ENCODE measurements around the gene RAD51D.
A peak's percentile ranks its signal among the peaks of the same experiment; 100 is the strongest.
"Not testable (repeated sequence)": the region's sequence is repeated elsewhere in the genome, so short reads cannot be mapped to it uniquely, and the experiment has no call there.

RAD51D gene

DNA sequence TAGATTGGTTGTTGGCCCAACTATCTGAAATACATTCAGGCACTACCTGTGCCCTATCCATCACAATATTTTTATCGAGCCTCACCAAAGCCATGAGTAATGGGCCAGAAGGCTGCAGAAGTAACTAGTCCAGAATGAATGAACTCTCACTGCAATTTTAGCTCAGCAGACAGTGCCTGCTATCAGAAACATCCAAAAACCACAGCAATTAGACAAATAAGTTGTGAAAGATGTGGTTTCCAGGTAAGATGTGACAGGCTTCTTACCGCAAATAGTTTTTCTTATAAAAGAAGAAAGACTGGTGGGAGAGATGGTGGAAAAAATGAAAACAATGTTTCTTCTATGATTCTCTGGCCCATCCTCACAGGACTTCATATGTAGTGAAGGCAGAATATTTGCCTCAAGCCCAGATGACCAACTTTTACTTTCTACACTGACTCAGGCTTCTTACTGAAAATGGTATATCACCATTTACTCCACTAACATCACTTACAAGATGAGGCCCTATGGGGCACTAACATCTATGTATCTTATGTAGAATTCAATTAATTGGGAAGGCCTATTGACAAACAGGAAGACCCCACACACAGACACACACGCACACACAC, 46.4 kb downstream of the RAD51D start:
- no peak for DNase-seq (ENCODE audit: extremely low read depth in 1 of 2, low read depth in 1 of 2)

DNA sequence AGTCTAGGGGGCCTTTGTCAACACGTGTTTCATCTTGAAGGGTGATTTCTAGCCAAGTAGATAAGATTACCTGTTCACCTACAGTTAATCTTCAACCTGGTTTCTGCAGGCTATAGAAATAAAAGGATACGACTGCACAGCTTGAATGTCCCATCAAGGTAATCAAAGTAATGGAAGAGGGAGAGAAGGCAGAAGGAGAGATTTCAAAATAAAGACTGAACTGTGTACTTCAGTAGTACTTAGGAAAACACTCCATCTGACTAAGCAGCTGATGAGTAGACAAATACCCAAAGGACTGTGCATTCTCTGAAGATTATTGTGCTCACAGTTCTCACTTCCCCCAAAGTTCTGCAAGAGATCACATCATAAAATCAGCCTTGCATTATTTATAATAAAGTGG, 50.3 kb downstream of the RAD51D start:
- no peak for DNase-seq (ENCODE audit: extremely low read depth in 1 of 2, low read depth in 1 of 2)

DNA sequence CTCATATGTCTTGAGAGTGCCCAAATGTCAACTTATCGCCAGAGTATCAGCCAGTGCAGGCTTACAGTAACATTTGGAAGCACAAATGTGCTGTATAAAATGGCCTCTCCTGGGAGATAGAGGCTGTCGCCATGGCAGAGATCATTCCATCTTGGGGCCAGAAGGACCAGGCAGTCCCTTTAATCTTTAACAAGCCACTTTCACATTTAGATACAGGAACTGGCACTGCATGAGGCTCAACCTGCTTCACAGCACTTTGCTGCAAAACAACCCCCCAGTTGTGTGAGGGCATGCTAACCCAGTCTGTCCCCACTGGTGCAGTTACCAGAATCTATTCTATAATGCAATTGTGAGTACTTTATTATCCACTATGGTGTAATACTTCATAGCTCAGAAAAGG, 51.4 kb downstream of the RAD51D start:
- DNase-seq (ENCODE audit: extremely low read depth in 1 of 2, low read depth in 1 of 2) = no peak

DNA sequence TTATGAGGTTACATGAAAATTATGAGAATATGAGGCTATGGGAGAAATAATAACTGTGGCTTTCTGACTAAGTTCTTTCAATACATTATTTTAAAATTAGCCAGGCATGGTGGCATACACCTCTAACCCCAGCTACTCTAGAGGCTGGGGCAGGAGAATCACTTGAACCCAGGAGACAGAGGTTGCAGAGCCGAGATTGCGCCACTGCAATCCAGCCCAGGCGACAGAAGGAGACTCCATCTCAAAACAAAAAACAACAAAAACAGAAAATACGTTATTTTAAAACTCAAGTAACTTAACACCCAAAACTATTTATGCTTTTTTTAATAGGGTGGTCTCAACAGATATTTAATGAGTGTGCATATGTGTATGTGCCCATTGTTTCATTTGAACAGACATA, 53.8 kb downstream of the RAD51D start:
- DNase-seq (ENCODE audit: extremely low read depth in 1 of 2, low read depth in 1 of 2) = no peak

DNA sequence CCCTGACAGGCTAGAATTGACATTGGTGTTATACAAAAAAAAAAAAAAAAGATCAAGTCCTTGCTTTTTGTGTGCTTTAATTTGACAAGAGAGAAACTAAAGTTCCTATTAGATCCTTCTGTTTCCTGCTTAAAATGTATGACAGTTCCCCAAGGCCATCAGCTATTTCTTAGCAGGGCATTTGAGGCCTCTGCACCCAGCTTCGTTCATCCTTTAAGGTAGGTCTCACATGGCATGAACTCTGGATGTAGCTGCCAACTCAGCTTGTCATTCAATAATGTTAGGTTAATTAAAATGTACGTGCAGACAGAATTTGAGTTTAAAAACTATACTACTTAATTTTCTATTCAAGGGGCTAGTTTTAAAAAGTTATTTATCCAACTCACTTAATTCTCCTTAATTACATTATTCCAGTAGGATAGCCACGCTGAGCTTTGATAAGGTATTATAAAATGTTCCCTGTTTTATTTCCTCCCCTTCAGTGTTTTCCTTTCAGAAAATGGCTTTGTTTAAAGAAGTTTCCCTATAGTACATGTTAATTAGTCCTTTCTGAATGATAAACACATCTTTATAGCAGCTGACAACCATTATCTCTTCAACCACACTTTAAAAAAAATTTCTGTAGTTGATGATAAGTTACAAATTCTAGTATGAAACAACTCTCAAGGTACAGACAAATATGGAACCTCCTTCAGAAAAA, 55.0 kb downstream of the RAD51D start:
- no peak for DNase-seq (ENCODE audit: extremely low read depth in 1 of 2, low read depth in 1 of 2)

DNA sequence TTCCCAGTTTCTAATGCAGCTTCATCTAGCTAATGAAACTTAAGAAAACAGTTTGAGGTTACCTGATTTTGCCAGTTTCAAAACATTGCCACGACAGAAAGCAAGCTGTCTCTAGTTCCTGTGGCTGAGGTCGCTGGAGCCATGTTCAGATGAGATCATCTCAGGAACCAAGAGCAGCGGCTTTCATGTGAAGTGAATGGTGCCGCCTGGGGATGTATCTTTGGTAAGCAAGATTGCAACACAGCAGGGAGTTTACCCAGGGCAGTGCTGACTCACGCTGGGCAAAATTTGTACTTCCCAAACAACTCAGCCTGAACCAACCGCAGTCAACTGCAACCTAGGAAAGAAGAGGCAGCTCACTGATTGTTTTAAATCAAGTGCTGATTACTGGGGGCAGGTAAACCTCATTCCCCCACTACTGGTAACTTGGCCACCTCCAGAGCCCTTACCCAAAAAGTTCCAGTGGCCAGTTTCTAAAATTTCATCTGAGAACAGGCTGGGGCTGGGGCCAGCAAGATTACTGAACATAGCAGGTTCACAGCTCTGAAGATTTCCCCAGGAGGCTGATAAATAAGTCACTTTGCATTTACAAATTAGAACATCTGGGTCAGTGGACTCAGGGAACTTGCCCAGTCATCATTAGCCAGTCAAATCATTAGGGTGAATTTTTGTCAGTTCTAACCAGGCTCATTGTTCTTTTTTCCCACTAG, 56.0 kb downstream of the RAD51D start, which contains the start of gene RFFL:
Gene RFFL (minus strand): TSS at position 194 of the 710 bp plus-strand sequence. CDS start 37,154 bp downstream, outside the sequence.
- peak; percentile 66 to 93 for DNase-seq (ENCODE audit: extremely low read depth in 1 of 2, low read depth in 1 of 2)

DNA sequence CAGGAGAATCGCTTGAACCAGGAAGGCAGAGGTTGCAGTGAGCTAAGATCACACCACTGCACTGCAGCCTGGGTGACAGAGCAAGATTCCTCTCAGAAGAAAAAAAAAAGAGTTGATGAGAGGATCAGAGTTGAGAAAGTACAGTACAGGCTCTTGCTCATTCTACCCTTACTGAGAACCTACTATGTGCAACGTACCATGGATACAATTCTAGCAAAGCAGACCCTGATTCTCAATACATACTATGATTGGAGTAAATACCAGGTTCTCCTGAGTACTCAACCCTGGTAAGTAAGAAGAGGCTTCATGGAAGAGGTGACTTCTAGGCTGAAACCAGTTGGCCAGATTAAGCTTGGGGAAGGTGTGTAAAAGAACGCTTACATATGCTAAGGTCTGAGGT, 57.4 kb downstream of the RAD51D start:
- no peak for DNase-seq (ENCODE audit: extremely low read depth in 1 of 2, low read depth in 1 of 2)

DNA sequence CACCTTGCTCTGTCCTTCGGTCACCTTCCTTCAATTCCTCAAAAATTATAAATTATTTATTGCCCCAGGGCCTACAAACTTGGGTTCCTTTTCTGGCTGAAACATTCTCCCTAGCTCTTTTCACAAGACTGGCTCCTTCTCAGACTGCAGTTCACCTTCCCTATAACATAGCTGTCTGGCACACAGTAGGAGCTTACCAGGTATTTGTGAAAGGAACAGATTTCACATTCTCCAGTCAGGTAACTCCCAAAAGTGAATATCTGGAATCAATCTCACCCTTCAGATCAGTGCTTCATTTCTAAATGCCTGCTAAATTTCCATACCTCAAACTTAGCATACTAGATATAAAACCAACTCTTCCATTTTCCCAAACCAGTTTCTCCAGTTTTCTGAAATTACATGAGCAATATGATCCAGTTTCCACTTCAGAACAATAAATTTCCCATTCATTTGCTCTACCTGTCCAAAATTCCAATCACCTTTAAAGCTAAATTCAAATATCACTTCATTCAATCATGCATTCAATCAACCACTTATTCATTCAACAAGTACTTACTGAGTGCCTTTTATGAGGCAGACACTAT, 62.2 kb downstream of the RAD51D start:
- no peak for DNase-seq (ENCODE audit: extremely low read depth in 1 of 2, low read depth in 1 of 2)

DNA sequence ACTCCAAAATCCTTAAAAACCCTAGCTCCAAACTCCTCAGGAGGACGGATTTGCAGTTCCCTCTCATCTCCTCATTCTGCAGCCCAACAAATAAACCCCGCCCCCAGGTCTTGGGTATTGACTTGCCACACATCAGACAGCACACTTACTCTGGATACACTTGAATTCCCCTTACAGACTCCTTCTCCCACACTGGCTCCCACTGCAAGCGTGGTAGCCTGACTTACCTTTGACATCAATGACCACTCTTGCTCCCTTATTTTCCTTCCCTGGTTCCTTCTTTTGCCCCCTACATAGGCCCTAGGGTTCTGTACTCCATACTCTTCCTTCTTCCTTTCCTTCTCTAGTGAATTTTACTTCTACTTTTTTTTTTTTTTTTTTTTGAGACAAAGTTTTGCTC, 63.6 kb downstream of the RAD51D start:
- no peak for DNase-seq (ENCODE audit: extremely low read depth in 1 of 2, low read depth in 1 of 2)

DNA sequence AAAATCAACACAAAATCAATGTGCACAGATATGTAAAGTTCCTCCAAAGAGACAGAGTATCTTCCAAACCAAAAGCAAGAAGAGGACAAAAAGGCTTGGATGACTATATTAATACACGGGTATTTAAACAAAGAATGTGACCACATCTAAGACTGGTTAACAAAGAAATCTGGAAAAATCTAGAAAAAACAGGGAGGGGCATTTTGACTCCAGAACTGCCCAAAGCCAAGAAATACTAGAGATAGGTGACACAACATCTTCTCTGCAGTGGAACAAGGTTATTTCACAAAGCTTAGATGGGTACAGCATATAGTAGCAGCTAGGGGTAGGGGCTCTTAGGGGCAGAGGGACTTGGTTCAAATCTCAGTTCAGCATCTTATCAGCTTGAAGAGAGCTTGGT, 66.5 kb downstream of the RAD51D start:
- DNase-seq (ENCODE audit: extremely low read depth in 1 of 2, low read depth in 1 of 2) = no peak

DNA sequence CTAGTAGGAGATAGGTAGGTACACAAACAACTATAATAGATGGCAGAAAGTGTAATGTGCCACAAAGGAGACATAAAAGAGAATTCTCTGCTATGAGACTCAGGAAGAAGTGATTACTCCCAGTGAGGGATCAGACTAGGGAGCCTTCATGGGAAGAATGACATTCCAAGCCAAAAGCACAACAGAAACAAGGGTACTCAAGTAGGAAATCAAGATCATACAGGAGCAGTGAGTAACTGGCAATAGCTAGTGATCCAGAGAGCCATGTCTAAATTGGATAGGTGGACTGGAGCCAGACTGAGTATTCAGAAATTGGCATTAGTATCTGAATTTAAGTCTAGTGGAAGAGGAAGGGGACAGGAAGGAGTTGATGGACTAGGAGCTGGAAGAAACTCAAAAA, 66.9 kb downstream of the RAD51D start:
- no peak for DNase-seq (ENCODE audit: extremely low read depth in 1 of 2, low read depth in 1 of 2)

DNA sequence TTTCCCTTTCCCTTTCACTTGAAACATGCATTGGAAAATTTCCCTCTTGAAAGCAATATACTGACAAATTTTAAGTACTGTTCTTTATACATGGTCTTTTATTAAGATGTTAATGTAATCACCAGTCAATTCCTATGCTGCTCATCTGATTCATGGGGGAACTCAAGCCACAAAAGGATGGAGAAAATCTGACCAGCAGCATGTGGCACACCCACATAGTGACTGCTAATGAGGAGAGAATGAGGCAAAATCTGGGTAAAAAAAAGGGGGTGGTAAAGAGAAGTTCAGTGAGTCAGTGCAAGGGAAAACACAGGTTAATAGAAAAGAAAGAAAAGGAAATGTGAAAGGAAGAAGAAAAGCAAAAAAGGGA, 67.4 kb downstream of the RAD51D start:
- DNase-seq (ENCODE audit: extremely low read depth in 1 of 2, low read depth in 1 of 2) = no peak

DNA sequence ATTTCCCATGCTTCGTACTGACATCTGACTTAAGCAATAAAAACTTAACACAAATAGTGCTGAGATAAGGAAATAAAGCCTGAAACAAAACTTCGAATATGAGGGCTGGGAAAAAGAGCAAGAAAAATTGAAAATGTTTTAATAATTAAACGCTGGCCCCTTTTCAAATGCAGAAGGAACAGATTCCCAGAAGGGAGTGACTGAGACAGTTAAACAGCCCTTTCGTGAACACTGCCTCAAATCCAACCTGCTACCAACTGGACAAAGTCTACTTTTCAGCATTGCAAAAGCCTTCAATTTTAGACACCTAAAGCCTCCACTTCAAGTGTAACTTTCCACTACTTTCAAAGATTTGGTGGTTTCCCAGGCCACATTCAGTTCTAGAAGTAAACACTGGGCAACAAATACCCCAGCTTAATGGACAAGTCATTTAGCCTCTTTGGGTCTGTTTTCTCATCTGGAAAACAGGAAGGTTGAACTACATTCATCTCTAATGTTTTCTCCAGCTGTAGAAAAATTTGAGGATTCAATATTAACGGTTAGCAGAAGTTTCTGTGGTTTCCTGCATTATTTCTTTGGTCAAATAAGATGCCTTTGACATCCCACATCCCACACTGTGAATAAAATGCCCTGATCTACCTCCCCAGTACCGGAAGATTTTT, 68.0 kb downstream of the RAD51D start:
- no peak for DNase-seq (ENCODE audit: extremely low read depth in 1 of 2, low read depth in 1 of 2)

DNA sequence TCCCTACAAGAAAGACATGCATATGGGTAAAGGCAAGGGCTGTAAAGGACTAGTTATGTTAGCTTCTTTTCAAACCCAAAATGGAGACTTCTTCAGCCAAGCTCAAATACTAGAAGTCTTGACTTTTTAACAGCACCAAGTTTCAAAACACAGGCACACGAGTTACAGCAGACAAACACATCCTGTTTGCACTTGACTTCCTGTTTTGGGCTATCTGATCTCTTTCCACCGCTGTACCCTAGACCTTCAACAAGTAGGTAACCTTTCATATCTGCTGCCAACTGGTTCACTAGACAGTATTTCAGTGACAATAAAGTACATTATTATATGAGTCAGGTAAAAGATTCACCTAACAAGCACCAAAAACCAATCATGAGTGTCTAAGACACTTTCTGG, 68.5 kb downstream of the RAD51D start:
- DNase-seq (ENCODE audit: extremely low read depth in 1 of 2, low read depth in 1 of 2) = no peak

DNA sequence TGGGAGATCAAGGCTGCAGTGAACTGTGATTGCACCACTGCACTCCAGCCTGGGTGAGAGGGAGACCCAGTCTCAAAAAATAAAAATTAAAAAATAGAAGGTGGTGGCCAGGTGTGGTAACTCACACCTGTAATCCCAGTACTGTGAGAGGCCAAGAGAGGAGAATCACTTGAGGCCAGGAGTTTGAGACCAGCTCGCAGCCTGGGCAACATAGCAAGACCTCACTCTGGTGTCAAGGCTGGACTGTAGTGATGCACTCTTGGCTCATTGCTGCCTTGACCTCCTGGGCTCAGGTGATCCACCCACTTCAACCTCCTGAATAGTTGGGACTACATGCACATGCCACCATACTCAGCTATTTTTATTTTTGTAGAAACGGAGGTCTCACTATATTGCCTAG, 69.5 kb downstream of the RAD51D start:
- no peak for DNase-seq (ENCODE audit: extremely low read depth in 1 of 2, low read depth in 1 of 2)

DNA sequence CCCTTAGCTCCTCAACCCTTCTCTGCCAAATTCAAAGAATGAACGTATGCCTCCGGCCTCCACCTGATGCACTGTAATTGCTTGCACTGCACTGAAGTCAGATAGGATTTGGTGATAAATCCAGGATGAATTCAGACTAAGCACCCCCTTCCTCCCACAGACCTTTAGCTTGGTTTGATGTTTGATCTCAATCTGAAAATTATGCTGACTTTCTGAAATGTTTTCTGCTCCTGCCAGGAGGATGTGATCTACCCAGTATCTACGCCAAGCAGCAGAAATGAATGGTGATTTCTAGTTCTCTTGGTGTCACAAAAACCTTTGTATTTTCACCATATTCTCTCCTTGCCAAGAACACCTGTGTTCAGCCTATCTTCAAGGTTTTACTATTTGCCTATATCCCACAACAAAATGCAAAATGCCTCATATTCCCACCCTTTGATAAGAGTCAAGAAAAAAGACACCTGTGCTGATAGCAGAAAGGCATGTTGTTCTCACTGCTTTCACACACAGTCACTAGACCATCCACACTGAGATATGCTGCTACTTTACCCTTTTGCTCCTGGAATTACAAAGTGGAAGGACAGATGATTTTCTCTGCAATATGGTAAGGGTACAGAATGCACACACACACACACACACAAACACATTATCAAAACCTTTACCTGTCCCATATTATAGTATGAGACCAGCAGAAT, 70.8 kb downstream of the RAD51D start:
- no peak for DNase-seq (ENCODE audit: extremely low read depth in 1 of 2, low read depth in 1 of 2)

DNA sequence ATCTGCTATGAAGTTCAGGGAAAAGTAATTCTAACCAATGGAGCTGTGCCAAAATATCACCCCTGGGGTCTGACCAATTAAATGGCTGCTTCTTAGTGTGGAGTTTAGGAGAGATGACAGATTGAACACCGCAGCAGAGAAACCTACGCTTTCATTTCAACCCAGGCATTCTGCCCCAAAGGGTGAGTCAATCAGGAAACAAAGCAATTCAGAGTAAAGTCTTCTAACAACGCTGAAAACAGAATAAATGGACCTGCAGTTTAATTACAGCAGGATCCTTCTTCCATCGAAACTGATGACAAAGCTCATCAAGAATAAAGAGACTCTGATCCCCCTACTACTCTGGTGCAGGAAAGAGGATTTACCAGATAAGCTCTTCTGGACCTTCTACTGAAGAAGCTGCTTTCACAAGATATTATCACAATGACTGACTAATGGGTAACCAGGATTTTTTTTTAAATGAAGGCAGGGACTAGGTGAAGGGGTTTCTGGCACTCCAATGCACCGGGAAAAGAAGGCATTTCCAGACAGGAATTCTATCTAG, 72.8 kb downstream of the RAD51D start:
- peak; percentile 21 to 55 for DNase-seq (ENCODE audit: extremely low read depth in 1 of 2, low read depth in 1 of 2)

DNA sequence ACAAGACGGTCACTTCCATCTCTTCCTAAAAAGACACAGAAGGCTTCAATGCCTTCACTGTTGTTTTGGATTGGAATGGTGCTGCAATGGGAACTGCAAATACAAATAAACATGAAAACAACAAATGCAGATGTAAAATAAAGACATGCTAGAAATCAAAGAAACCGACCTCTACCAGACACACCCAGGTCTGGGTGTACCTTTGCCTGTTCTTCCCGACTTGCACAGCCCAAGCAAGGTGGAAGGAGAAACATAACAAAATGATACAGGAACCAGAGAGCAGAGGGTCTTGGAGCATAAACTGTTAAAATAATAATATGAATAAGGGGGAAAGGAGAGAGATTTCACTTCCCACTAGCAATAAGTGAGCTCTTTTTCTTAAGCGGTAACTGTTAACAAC, 73.4 kb downstream of the RAD51D start:
- DNase-seq (ENCODE audit: extremely low read depth in 1 of 2, low read depth in 1 of 2) = no peak

DNA sequence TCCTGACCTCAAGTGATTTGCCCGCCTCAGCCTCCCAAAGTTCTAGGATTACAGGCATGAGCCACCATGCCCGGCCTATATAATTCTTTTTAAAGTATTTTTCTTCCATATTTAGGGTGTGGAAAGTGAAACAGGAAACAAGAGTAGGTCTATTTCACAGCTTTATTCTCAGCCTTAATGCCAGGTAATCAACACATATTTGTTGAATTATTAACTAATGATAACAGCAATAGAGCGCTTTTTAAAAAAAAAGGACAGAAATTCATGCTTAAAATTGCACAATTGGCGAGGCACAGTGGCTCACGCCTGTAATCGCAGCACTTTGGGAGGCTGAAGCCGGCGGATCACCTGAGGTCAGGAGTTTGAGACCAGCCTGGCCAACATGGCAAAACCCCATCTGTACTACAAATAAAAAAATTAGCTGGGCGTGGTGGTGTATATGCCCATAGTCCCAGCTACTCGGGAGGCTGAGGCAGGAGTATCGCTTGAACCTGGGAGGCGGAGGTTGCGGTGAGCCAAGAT, 74.1 kb downstream of the RAD51D start:
- not testable (repeated sequence) for DNase-seq (ENCODE audit: extremely low read depth in 1 of 2, low read depth in 1 of 2)

DNA sequence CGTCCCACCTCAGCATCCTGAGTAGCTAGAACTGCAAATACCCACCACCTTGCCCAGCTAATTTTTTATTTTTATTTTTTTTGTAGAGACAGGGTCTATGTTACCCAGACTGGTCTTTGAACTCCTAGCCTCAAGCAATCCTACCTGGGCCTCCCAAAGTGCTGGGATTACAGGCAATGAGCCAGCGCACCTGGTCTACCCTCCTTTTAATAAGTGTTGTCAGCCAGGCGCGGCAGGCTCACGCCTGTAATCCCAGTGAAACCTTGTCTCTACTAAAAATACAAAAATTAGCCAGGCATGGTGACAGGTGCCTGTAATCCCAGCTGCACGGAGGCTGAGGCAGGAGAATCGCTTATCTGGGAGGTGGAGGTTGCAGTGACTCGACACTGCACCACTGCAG, 75.5 kb downstream of the RAD51D start:
- DNase-seq (ENCODE audit: extremely low read depth in 1 of 2, low read depth in 1 of 2) = no peak

Data from stimulated activated CD8-positive, alpha-beta memory T cell treated with anti-CD3 and anti-CD28 coated beads, Interleukin-7, amount 100 ng/mL, for 48 hours (primary cell).